Hematopoietic multipotent progenitor cell (in vitro differentiated cells): ENCODE results near the gene STIM1. TPM values are rescaled to one million over a fixed set of nuclear protein-coding genes. Genes with fewer than 3 reads are reported as not detected.

Experiments
- small RNA-seq: library from RNA; depleted of rRNA; stranded (forward); fragments of <200 nt; gene quantifications from one replicate; pipeline ENCODE3, GENCODE V24; 2012
- total RNA-seq: library from RNA; depleted of rRNA; stranded (reverse); fragments of >200 nt; gene quantifications from one replicate; pipeline ENCODE4 v1.2.3, GENCODE V29; 2012

The STIM1 gene
- total RNA-seq, 1 donor: 80.2 TPM

Small RNAs within 50 kb of the gene (small RNA-seq; reads per million reads assigned to genes)
- gene AC087441.2 (not detected), gene RF00409 (not detected), gene RPS29P20 (not detected)

Other genes starting within 250 kb of the STIM1 start
- under 0.01 TPM for gene ART5, start 213.7 kb upstream of the STIM1 start, total RNA-seq
- not detected for gene ART1, start 210.5 kb upstream of the STIM1 start, total RNA-seq
- gene CHRNA10, start 184.3 kb upstream of the STIM1 start, total RNA-seq: 2.2 TPM
- gene NUP98, start 58.1 kb upstream of the STIM1 start, total RNA-seq: 219 TPM
- 31.0 TPM for gene PGAP2, start 47.1 kb upstream of the STIM1 start, total RNA-seq
- 163 TPM for gene RHOG, start 14.7 kb upstream of the STIM1 start, total RNA-seq
- gene RRM1, start 239.1 kb downstream of the STIM1 start, total RNA-seq: 35.3 TPM